ENCODE measurements around the gene INTS11.
"Not testable (repeated sequence)": the region's sequence is repeated elsewhere in the genome, so short reads cannot be mapped to it uniquely, and the experiment has no call there.

INTS11 gene

GRCh38 chr1:1329304-1330210, 5.1 kb upstream of the INTS11 start:
- DNase-seq = no peak

GRCh38 chr1:1328254-1328653, 3.8 kb upstream of the INTS11 start:
- no peak for DNase-seq

GRCh38 chr1:1327291-1327690, 2.8 kb upstream of the INTS11 start:
- no peak for DNase-seq

- DNase-seq = no peak
These were observed 1.7 kb upstream of the INTS11 start for GRCh38 chr1:1326075-1326605.

- no peak for DNase-seq
These were observed 1.0 kb upstream of the INTS11 start for GRCh38 chr1:1325288-1326074.

GRCh38 chr1:1324084-1324523, 356 bp downstream of the INTS11 start:
- no peak for DNase-seq

GRCh38 chr1:1322952-1323351, 1.5 kb downstream of the INTS11 start:
- DNase-seq = no peak

GRCh38 chr1:1322418-1322817, 2.0 kb downstream of the INTS11 start:
- DNase-seq = no peak

- DNase-seq = no peak
These were observed 3.0 kb downstream of the INTS11 start for GRCh38 chr1:1321477-1321876.

GRCh38 chr1:1320666-1321448, 3.6 kb downstream of the INTS11 start:
- no peak for DNase-seq

GRCh38 chr1:1319646-1319941, 4.9 kb downstream of the INTS11 start:
- no peak for DNase-seq

- no peak for DNase-seq
These were observed 5.4 kb downstream of the INTS11 start for GRCh38 chr1:1318777-1319645.

GRCh38 chr1:1318131-1318652, 6.3 kb downstream of the INTS11 start:
- peak; percentile 78 for DNase-seq

- no peak for DNase-seq
These were observed 7.0 kb downstream of the INTS11 start for GRCh38 chr1:1317420-1317819.

- DNase-seq = not testable (repeated sequence)
These were observed 8.3 kb downstream of the INTS11 start for GRCh38 chr1:1316199-1316598.

GRCh38 chr1:1315435-1315954, 9.0 kb downstream of the INTS11 start:
- DNase-seq = no peak

GRCh38 chr1:1314678-1315335, 9.7 kb downstream of the INTS11 start:
- no peak for DNase-seq

- DNase-seq = no peak
These were observed 10.2 kb downstream of the INTS11 start for GRCh38 chr1:1314237-1314586.

- no peak for DNase-seq
These were observed 10.8 kb downstream of the INTS11 start for GRCh38 chr1:1313500-1314236.
